GM10266 (cell line): ENCODE measurements around the gene SLC2A2.

Experiments used
- DNase-seq: peaks from one replicate; pipeline ENCODE4 v3.0.0; 2012; ENCODE audit errors: extremely low spot score
- CTCF ChIP-seq: IDR thresholded peaks from 2 replicates; pipeline ENCODE4 v1.5.1; 2012; ENCODE audit warnings: mild to moderate bottlenecking, low read depth; ENCODE audit not compliant: control insufficient read depth, insufficient read depth; ENCODE audit errors: missing control alignments

The SLC2A2 gene

GRCh38 chr3:171011873-171012336 is 14.6 kb downstream of the SLC2A2 start:
- DNase-seq, result no peak
- no peak for TF ChIP-seq CTCF

GRCh38 chr3:171011109-171011872 is 15.2 kb downstream of the SLC2A2 start:
- no peak for DNase-seq
- no peak for TF ChIP-seq CTCF

- no peak for TF ChIP-seq CTCF
- DNase-seq, result no peak
These were observed 19.2 kb downstream of the SLC2A2 start for GRCh38 chr3:171007316-171007715.

GRCh38 chr3:171005648-171006047 is 20.9 kb downstream of the SLC2A2 start:
- no peak for DNase-seq
- no peak for TF ChIP-seq CTCF

GRCh38 chr3:171001957-171002694 is 24.4 kb downstream of the SLC2A2 start:
- no peak for DNase-seq
- no peak for TF ChIP-seq CTCF

- no peak for TF ChIP-seq CTCF
- DNase-seq, result no peak
These were observed 25.1 kb downstream of the SLC2A2 start for GRCh38 chr3:171001250-171001893.

GRCh38 chr3:171000281-171000680 is 26.2 kb downstream of the SLC2A2 start:
- DNase-seq, result no peak
- TF ChIP-seq CTCF, result no peak
